ENCODE data around the gene CHST13.

DNA sequence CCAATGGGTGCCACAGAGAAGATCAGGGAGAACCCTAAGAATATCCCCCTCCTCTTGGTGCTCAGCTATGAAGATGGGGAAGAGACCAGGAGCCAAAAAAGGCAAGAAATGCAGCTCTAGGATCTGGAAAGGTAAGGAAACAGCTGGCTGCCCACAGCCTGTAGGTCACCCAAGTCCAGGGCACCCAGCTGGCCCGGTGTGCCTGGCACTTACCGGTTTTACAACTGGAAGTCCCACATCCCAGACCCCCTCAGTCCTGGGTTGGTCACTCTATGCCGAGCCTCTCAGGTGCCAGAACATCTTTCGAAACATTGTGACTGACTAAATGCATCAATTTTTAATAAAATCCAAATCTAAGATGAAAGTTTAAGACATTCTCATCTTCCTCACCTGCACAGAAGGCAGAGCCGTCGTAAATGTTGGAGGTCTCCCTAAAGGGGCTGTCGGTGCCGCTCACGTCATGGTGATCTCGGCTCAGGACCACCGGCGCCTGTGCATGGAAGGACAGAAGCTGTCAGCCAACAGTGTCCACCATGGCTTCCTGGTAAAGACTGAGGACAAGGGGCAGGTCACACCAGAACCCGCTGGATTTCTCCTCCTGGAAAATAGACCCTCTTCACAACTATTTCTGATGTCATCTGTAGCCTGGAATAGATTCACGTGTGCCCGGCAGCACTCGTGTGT, 34.9 kb upstream of the CHST13 start:
- TF ChIP-seq, protein P1, sequence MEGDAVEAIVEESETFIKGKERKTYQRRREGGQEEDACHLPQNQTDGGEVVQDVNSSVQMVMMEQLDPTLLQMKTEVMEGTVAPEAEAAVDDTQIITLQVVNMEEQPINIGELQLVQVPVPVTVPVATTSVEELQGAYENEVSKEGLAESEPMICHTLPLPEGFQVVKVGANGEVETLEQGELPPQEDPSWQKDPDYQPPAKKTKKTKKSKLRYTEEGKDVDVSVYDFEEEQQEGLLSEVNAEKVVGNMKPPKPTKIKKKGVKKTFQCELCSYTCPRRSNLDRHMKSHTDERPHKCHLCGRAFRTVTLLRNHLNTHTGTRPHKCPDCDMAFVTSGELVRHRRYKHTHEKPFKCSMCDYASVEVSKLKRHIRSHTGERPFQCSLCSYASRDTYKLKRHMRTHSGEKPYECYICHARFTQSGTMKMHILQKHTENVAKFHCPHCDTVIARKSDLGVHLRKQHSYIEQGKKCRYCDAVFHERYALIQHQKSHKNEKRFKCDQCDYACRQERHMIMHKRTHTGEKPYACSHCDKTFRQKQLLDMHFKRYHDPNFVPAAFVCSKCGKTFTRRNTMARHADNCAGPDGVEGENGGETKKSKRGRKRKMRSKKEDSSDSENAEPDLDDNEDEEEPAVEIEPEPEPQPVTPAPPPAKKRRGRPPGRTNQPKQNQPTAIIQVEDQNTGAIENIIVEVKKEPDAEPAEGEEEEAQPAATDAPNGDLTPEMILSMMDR (IDR thresholded peaks at IDR 0.05): no peak
- TF ChIP-seq EP300 (IDR thresholded peaks at IDR 0.05) (no peak), POLR2A (IDR thresholded peaks at IDR 0.05) (no peak)

All from sigmoid colon (tissue), 4 donors.